ENCODE measurements around the gene KRT33B. TPM values are rescaled to one million over a fixed set of nuclear protein-coding genes. Genes with fewer than 3 reads are reported as not detected.

KRT33B gene
- total RNA-seq, 1 experiment from 2014 or later: not detected

DNA sequence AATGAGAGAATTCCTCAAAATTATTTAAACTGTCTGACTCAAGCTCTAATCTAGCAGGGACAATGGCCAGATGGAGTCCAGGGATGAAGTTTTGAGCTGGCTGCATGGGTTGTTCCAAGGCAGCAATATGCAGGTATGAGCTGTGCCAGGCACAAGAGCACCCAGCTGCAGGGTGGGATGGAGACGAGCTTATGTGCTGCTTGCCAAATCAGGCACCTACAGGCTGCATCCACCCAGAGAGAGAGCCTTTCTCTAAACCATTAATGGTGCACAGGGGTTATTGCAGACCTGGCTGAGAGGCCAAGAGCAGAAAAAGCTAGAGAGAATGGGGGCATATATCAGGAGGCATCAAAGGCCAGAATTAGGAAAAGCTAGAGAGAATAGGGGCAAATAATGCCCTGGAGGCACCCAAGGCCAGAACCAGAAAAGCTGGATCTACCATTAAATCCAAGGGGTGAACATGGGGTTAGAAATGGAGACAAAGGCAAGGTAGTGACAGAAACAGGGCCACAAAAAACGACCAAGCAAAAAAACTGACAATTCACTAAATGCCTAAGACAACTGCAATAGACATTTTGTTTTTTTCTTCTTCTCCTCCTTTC, 29.9 kb downstream of the KRT33B start:
- no peaks in the 10 kb centered on the region for H3K36me3 ChIP-seq (ENCODE audit: control insufficient read depth, insufficient read depth, low read length)
- Mint-ChIP-seq H3K4me1 (ENCODE audit: low read depth, unreplicated experiment) (no peaks in the 10 kb centered on the region), H3K36me3 (ENCODE audit: insufficient read depth, unreplicated experiment) (no peaks in the 10 kb centered on the region), H3K27me3 (ENCODE audit: insufficient read depth, unreplicated experiment) (no peaks in the 10 kb centered on the region), H3K4me3 (ENCODE audit: unreplicated experiment) (no peak overlapping the region), H3K9me3 (ENCODE audit: unreplicated experiment) (peaks cover 10% of the 10 kb centered on the region), H3K27ac (ENCODE audit: unreplicated experiment) (no peak overlapping the region)
- no peak for DNase-seq
- intact Hi-C loops (cut with micrococcal nuclease; ENCODE audit: unreplicated experiment): no loop called here
- H3K9me3 ChIP-seq: no peaks in the 10 kb centered on the region
- ChIA-PET CTCF (no interaction called here), POLR2A (no interaction called here)
- H3K4me3 ChIP-seq (ENCODE audit: low read depth, low read length): no peak overlapping the region
- no TSS peak for BruUV-seq (replicated peaks)
- H3K4me1 ChIP-seq: no peaks in the 10 kb centered on the region
- no peaks in the 10 kb centered on the region for H3K27me3 ChIP-seq (replicated peaks; ENCODE audit: control insufficient read depth, insufficient read depth, low read length)
- TF ChIP-seq CTCF (IDR thresholded peaks at IDR 0.05; ENCODE audit: insufficient read depth in 1 of 2, low read depth in 1 of 2, low read length in 1 of 2, severe bottlenecking in 1 of 2, unreplicated experiment in 1 of 2): no peak

DNA sequence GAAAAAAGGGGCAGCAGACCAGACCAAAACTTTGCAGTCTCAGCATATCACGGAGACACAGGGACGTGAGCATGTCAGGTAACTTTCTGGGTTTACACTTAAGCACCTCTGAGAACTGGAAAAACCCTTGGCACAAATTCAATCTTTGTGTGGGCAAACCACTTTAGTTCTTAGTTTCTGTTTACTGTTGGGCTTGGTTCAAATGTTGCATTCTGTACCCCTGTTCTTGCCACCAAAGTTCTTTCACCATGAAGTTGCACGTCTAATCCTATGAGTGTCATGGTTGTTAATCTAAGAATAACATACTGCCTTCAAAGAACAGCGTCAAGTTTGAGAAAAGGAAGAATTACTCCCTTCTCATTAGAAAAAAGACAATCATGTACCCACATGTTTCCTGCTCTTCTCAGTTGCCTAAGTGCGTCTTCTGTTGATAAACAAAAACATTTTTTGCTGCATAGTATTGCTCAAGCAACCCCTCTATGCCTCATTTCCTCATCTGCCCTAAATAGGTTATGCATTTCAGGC, 30.6 kb downstream of the KRT33B start:
- Mint-ChIP-seq H3K36me3 (ENCODE audit: insufficient read depth, unreplicated experiment) (no peaks in the 10 kb centered on the region), H3K4me1 (ENCODE audit: low read depth, unreplicated experiment) (no peaks in the 10 kb centered on the region), H3K4me3 (ENCODE audit: unreplicated experiment) (no peak overlapping the region), H3K27ac (ENCODE audit: unreplicated experiment) (no peak overlapping the region), H3K27me3 (ENCODE audit: insufficient read depth, unreplicated experiment) (no peaks in the 10 kb centered on the region), H3K9me3 (ENCODE audit: unreplicated experiment) (peaks cover 10% of the 10 kb centered on the region)
- ChIA-PET CTCF (no interaction called here), POLR2A (no interaction called here)
- Histone ChIP-seq H3K36me3 (ENCODE audit: control insufficient read depth, insufficient read depth, low read length) (no peaks in the 10 kb centered on the region), H3K9me3 (no peaks in the 10 kb centered on the region), H3K4me3 (ENCODE audit: low read depth, low read length) (no peak overlapping the region), H3K4me1 (no peaks in the 10 kb centered on the region), H3K27me3 (replicated peaks; ENCODE audit: control insufficient read depth, insufficient read depth, low read length) (no peaks in the 10 kb centered on the region)
- intact Hi-C loops (cut with micrococcal nuclease; ENCODE audit: unreplicated experiment): no loop called here
- no peak for DNase-seq
- no peak for TF ChIP-seq CTCF (IDR thresholded peaks at IDR 0.05; ENCODE audit: insufficient read depth in 1 of 2, low read depth in 1 of 2, low read length in 1 of 2, severe bottlenecking in 1 of 2, unreplicated experiment in 1 of 2)
- no TSS peak for BruUV-seq (replicated peaks)

DNA sequence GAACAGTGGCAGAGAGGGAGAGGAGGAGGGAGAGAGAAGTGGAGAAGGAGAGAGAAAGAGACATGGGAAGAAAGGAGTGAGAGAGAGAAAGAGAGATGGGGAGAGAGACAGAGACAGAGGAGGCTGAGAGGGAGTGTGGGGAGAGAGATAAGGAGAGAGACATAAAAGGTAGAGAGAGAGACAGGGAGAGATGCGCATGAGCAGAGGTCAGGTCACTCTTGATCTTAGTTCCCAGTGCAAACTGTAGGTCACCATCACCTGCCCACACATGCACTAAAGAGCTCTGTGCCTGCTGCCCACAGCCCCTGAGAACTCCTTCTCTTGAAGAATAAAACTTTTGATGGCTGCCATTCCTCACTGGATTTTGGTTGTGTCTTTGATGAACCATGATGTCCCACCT, 33.9 kb downstream of the KRT33B start:
- Mint-ChIP-seq H3K4me1 (ENCODE audit: low read depth, unreplicated experiment) (no peaks in the 10 kb centered on the region), H3K9me3 (ENCODE audit: unreplicated experiment) (no peaks in the 10 kb centered on the region), H3K27ac (ENCODE audit: unreplicated experiment) (no peak overlapping the region), H3K4me3 (ENCODE audit: unreplicated experiment) (no peak overlapping the region), H3K36me3 (ENCODE audit: insufficient read depth, unreplicated experiment) (no peaks in the 10 kb centered on the region), H3K27me3 (ENCODE audit: insufficient read depth, unreplicated experiment) (no peaks in the 10 kb centered on the region)
- no peaks in the 10 kb centered on the region for H3K27me3 ChIP-seq (replicated peaks; ENCODE audit: control insufficient read depth, insufficient read depth, low read length)
- no peak overlapping the region for H3K4me3 ChIP-seq (ENCODE audit: low read depth, low read length)
- CTCF ChIA-PET: no interaction called here
- intact Hi-C loops (cut with micrococcal nuclease; ENCODE audit: unreplicated experiment): no loop called here
- no peaks in the 10 kb centered on the region for H3K9me3 ChIP-seq
- H3K36me3 ChIP-seq (ENCODE audit: control insufficient read depth, insufficient read depth, low read length): no peaks in the 10 kb centered on the region
- POLR2A ChIA-PET: no interaction called here
- TF ChIP-seq CTCF (IDR thresholded peaks at IDR 0.05; ENCODE audit: insufficient read depth in 1 of 2, low read depth in 1 of 2, low read length in 1 of 2, severe bottlenecking in 1 of 2, unreplicated experiment in 1 of 2): no peak
- H3K4me1 ChIP-seq: no peaks in the 10 kb centered on the region
- BruUV-seq (replicated peaks): no TSS peak
- DNase-seq: no peak
